Loucy (cell line): Measurements from ENCODE around the gene USPL1.

ENCODE experiments used
- EZH2phosphoT487 ChIP-seq: fragments of 200-600 bp; IDR thresholded peaks from 2 replicates; pipeline ENCODE4 v1.6.1; 2018; ENCODE audit warnings: antibody characterized with exemption, mild to moderate bottlenecking, moderate library complexity, borderline replicate concordance
- TF ChIP-seq, protein P1 (sequence below): fragments of 200-600 bp; sonication (generic); conservative IDR thresholded peaks from 2 replicates; pipeline ENCODE4 v1.5.1; 2014; ENCODE audit warnings: mild to moderate bottlenecking, antibody characterized with exemption, low read length

DNA sequence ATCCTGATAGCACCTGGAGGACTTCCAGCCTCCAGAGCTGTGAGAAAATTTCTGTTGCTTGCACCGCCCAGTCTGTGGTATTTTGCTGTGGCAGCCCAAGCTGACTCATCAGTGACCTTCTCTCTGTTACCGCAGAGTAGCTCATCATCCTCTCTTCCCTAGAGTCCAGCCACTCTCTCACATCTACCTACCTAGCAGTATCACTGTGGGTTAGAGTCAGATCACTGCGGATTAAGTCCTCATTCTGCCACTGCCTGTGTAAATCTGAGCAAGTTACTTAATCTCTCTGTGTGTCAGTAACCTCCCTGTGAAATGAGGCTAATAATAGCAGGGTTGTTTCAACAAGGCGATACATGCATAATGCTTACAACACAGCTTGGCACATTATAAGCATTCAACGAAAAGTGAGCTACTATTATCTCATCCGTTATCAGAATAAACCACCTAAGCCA is 40.3 kb upstream of the USPL1 start:
- TF ChIP-seq, protein P1, sequence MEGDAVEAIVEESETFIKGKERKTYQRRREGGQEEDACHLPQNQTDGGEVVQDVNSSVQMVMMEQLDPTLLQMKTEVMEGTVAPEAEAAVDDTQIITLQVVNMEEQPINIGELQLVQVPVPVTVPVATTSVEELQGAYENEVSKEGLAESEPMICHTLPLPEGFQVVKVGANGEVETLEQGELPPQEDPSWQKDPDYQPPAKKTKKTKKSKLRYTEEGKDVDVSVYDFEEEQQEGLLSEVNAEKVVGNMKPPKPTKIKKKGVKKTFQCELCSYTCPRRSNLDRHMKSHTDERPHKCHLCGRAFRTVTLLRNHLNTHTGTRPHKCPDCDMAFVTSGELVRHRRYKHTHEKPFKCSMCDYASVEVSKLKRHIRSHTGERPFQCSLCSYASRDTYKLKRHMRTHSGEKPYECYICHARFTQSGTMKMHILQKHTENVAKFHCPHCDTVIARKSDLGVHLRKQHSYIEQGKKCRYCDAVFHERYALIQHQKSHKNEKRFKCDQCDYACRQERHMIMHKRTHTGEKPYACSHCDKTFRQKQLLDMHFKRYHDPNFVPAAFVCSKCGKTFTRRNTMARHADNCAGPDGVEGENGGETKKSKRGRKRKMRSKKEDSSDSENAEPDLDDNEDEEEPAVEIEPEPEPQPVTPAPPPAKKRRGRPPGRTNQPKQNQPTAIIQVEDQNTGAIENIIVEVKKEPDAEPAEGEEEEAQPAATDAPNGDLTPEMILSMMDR, result no peak
- no peak for TF ChIP-seq EZH2phosphoT487
